Ishikawa (cell line): ENCODE measurements around the gene IL2RA.

Source experiments
- EGR1 ChIP-seq: IDR thresholded peaks from 2 replicates; pipeline ENCODE4 v1.6.1; 2012
- REST ChIP-seq: IDR thresholded peaks from 2 replicates; pipeline ENCODE4 v1.6.1; 2012; ENCODE audit warnings: low read depth, mild to moderate bottlenecking

DNA sequence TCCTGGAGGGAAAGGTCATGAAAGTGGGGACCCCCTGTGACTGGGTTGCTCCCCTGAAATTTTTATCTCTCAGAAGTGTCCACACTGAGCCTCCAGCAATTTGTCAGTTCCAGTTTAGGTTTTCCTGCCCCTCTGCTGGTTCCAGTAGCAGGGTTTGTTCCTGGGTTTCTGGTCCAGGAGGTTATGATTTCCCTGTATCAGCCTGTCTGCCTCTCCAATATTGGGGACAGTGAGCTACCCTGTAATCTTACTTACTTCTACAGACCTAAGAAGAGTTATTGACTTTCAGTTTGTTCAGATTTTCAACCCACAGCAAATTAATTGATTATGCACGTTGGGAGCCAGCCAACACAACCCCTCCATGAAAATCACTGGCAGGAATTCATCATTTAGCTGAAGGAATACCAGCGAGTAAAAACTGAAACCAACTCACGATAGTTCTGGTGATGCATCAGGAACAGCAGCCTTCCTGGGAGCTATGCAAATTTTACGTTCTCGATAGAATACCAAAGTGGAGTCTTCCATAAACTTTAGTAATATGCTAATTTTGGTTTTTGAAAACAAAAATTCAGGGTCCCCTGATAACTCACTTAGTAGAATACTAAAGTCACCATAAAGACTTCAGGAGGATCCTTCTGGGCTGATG is 53.5 kb downstream of the IL2RA start:
- TF ChIP-seq EGR1 (no peak), REST (no peak)
